ENCODE results near the gene MFSD2A. TPM values are rescaled to one million over a fixed set of nuclear protein-coding genes. Genes with fewer than 3 reads are reported as not detected.
A peak's percentile ranks its signal among the peaks of the same experiment; 100 is the strongest.
"Not testable (repeated sequence)": the region's sequence is repeated elsewhere in the genome, so short reads cannot be mapped to it uniquely, and the experiment has no call there.

The MFSD2A gene
- total RNA-seq, 1 donor from 2014 or later, result 6.7 TPM

DNA sequence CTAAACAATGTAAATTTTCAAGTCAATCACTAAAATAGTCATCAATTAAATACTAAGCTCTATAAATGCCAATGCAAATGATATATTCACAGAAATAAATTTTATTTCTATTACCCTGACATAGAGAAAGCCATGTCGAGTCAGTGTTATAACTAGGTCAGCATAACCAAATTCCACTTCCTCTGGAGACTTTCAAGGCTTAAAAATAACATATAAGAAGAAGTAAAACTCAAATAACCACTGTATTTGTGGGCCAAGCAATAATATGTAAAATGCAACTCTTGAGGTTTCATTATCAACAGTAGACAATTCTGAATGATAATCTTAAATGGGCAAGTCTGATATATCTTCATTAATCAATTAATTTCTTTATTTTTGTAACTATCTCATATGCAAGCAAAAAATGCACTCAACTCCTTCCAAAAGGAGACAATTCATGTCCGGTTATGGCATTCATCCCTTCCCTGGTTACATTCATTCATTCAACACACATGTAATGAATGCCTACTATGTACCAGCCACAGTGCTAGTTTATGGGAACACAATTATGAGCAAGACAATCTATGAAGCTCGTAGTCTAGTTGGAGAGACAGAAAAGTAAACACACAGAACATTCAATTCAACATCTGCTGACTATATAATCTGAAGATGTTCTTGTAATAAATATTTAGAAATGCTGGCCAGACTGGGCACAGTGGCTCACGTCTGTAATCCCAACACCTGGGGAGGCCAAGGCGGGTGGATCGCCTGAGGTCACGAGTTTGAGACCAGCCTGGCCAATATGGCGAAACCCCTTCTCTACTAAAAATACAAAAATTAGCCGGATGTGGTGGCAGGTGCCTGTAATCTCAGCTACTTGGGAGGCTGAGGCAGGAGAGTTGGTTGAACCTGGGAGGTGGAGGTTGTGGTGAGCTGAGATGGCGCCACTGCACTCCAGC, 48.5 kb downstream of the MFSD2A start:
- DNase-seq (ENCODE audit: low read depth), result no peak

DNA sequence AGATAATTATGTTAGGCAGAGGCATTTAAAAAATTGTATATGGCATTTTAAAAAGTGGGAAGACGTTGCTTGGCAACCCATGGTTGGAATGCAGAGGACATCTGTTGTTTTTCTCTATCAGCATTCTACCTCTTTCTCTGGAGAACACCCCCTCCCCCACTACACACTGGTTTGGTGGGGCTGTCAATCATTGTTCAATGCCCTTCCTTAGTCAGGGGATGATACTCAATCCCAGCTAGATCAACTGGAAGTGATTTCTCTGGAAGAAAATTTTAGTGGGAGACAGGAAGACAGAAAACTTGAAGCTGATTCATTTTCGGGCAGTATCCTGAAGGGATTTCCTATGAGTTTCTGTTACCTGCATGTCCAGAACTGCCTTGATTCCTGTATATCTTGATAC, 49.9 kb downstream of the MFSD2A start:
- no peak for DNase-seq (ENCODE audit: low read depth)

DNA sequence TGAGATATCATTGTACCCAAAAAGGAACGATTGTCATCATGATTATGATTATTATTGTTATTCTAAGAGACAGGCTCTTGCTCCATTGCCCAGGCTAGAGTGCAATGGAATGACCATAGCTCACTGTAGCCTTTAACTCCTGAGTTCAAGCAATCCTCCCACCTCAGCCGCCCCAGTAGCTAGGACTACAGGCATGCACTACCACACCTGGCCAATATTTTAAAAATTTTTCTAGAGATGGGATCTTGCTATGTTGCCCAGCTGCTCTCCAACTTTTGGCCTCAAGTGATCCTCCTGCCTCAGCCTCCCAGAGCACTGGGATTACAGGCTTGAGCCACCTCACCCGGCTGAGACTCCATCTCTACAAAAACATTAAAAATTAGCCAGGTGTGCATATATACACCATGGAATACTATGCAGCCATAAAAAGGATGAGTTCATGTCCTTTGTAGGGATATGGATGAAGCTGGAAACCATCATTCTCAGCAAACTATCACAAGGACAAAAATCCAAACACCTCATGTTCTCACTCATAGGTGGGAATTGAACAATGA, 52.6 kb downstream of the MFSD2A start:
- not testable (repeated sequence) for DNase-seq (ENCODE audit: low read depth)

DNA sequence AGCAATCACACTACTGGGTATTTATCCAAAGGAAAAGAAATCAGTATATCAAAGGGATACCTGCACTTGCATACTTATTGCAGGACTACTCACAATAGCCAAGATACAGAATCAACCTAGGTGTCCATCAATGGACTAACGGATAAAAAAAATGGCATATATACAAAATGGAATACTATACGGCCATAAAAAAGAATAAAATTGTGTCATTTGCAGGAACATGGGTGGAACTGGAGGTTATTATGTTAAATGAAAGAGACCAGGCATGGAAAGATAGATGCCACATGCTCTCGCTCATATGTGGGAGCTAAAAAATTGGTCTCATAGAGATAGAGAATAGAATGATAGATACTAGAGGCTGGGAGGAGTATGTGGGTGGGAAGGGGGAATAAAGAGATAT, 56.3 kb downstream of the MFSD2A start:
- no peak for DNase-seq (ENCODE audit: low read depth)

DNA sequence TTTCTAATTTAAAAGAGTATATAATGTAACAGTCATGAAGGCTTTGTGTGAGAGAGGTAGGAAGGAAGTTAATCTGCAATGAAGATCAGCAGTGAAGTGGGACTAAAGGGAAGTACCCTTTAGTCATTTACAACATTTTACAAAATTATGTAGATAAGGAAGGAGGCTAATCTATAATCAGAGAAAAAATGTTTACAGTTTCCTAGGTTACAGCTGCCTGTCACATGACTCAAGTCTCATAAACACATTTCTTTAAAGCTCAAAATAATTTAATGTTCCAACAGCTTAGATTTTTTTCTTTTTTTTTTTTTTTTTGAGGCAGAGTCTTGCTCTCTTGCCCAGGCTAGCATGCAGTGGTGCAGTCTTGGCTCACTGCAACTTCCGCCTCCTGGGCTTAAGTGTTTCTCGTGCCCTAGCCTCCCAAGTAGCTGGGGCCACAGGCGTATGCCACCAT, 59.3 kb downstream of the MFSD2A start:
- peak; percentile 12 for DNase-seq (ENCODE audit: low read depth)

DNA sequence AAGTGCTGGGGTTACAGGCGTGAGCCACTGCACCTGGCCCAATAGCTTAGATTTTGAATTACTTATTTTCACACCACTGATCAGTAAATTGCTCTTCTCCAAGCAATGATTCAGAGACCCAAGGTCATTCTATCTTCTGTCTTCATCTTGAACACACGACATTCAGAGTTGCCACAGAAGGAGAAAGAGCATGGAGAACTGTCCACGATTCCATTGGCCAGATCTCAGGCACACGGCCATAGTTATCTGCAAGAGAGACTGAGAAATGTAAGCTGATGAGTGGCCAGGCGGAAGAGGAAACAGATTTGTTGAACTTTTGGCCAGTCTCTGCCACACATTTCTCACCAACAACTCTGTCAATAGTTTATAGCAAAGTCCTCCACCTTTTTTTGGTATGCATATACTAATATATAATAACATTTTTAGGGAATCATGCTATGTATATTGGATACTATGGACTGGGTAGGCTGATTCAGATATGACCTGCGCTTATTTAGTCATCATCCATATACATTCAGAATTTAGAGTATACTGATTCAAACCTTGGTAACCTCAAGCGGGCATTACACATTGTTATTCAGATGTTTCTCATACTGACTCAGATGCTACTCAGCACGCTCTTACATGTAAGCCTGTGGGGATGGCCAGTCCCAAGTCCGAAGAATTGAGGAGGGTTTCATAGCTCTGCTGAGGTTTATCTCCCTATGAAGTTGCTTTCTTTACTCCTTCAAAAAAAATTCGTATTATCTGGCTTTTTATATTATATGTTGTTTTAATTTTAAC, 60.1 kb downstream of the MFSD2A start:
- peak; percentile 71 for DNase-seq (ENCODE audit: low read depth)

DNA sequence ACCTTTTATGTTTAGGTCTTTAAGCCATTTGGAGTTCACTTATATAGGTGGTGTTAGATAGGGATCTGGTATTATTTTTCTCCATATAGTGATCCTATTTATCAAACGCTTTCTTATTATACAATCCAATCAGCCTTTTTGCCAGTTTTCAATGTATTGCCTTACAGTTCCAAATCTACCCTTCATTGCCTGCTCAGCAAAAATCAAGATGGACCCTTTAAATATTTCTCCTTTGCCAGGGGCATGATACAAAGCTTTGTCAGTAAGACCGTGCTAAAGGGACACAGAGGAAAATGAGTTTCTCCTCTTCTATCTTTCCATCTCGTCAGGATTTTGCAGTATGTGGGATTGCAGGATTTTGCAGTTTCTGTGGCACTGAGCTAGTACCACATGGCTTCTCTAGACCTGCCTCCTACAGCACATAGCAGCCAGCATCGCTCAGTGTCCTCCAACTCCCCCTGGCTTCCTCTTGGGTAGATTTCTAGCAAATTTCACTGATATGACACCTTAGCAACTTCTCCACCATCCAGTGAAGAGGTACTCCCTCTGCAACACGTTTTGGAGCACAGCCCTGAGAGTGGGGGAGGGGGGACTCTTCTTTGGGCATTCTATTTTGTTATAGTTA, 63.1 kb downstream of the MFSD2A start:
- DNase-seq (ENCODE audit: low read depth), result no peak

Other genes with a start within 250 kb of the MFSD2A start
- gene PPIE, start 216.3 kb upstream of the MFSD2A start, total RNA-seq, result 35.1 and 39.9 TPM in 2 replicates
- 0.65 and 8.7 TPM in 2 replicates for gene OXCT2, start 183.8 kb upstream of the MFSD2A start, total RNA-seq
- 1.3 and 2.3 TPM in 2 replicates for gene BMP8B, start 166.3 kb upstream of the MFSD2A start, total RNA-seq
- 26.4 and 35.3 TPM in 2 replicates for gene TRIT1, start 71.6 kb upstream of the MFSD2A start, total RNA-seq
- gene MYCL, start 53.2 kb upstream of the MFSD2A start, total RNA-seq, result 0.70 and 1.4 TPM in 2 replicates
- 503 and 992 TPM in 2 replicates for gene CAP1, start 85.6 kb downstream of the MFSD2A start, total RNA-seq
- 29.0 and 51.4 TPM in 2 replicates for gene PPT1, start 142.1 kb downstream of the MFSD2A start, total RNA-seq
- 25.4 and 40.9 TPM in 2 replicates for gene RLF, start 206.2 kb downstream of the MFSD2A start, total RNA-seq